ENCODE results near the gene SREBF2.

- TF ChIP-seq EZH2 (IDR thresholded peaks at IDR 0.05; ENCODE audit: borderline replicate concordance): no peak
- TF ChIP-seq CTCF (IDR thresholded peaks at IDR 0.05; ENCODE audit: poor library complexity): no peak
Measured at GRCh38 chr22:41922328-41922727, 89.4 kb downstream of the SREBF2 start.
